ENCODE measurements around the gene GPR119. TPM values are rescaled to one million over a fixed set of nuclear protein-coding genes. Genes with fewer than 3 reads are reported as not detected.

The GPR119 gene
- total RNA-seq, 1 experiment from 2014 or later, result not detected

GRCh38 chrX:130386408-130386808 is 934 bp upstream of the GPR119 start (continued):
- no peak for TF ChIP-seq ZNF274 (IDR thresholded peaks at IDR 0.05; ENCODE audit: low read depth, low read length)
- no peak for TF ChIP-seq EZH2 (IDR thresholded peaks at IDR 0.05)
- no peak for TF ChIP-seq JUND (IDR thresholded peaks at IDR 0.05)
- no peak for TF ChIP-seq SRF (IDR thresholded peaks at IDR 0.05; ENCODE audit: low read depth)
- no peak for TF ChIP-seq ZFX (IDR thresholded peaks at IDR 0.05)
- TF ChIP-seq POLR2AphosphoS5 (IDR thresholded peaks at IDR 0.05; ENCODE audit: low read depth, low read length), result no peak
- TF ChIP-seq POLR2A (IDR thresholded peaks at IDR 0.05; ENCODE audit: borderline replicate concordance, extremely low read depth, insufficient read depth, insufficient read length), result no peak

DNA sequence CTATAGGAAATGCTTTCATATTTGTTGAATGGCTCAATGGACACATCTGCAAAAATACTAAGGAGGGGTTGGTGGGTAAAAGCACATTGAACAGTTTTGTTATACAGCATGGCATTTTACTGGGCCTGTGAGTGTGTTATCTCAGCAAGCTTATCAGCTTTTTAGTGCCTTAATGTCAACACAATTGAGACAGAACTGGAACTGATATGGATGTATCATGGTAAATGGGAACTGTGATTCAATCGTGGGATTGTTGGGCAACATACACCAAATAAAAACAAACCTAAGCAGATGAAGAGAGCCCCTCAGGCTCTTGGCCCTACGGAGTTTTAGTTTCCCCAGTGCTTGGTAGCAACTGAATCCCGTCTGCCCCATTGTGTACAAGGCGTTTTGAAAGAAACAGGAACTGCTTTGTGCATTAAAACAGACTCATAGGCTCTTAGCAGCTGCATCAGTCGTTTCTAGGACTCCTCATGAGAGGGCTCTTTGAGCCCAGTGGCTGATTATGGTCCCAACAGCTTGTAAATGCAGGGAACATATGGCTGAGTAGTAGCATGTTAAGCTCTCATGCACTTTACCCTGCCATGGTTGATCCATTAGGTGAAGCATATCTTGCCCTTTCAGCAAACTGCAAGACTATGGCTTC is 7.3 kb downstream of the GPR119 start:
- ATAC-seq (no peak), DNase-seq (ENCODE audit: low read depth, low spot score) (no peak)
- RAD21 ChIA-PET (ENCODE audit: low non-redundant PET in 1 of 2, low total read pairs in 2 of 2, uncharacterized antibody in 2 of 2, unreplicated experiment in 2 of 2), result no interaction called here
- Histone ChIP-seq H3K9me3 (ENCODE audit: control insufficient read depth in 1 of 2, insufficient read depth in 1 of 2, low read depth in 1 of 2, low read length in 2 of 2) (no peaks in the 10 kb centered on the region), H3K36me3 (ENCODE audit: control insufficient read depth in 1 of 2, insufficient read depth in 2 of 2, low read length in 2 of 2) (no peaks in the 10 kb centered on the region), H3K4me1 (ENCODE audit: control insufficient read depth in 1 of 2, insufficient read depth in 2 of 2, low read length in 2 of 2) (no peaks in the 10 kb centered on the region), H3K27me3 (ENCODE audit: insufficient read depth, low read length) (no peaks in the 10 kb centered on the region), H3K79me2 (ENCODE audit: insufficient read depth, low read length) (no peaks in the 10 kb centered on the region), H3K4me2 (ENCODE audit: low read length) (no peak overlapping the region), H3K27ac (ENCODE audit: low read depth, low read length) (no peak overlapping the region), H3K9me2 (ENCODE audit: insufficient read depth) (no peaks in the 10 kb centered on the region), H4K20me1 (ENCODE audit: insufficient read depth) (no peaks in the 10 kb centered on the region), H2AFZ (ENCODE audit: low read depth, low read length, poor library complexity, severe bottlenecking) (no peak overlapping the region), H3K9ac (ENCODE audit: low read length) (no peak overlapping the region), H3K4me3 (replicated peaks in 1 of 2; ENCODE audit: low read depth in 1 of 2, low read length in 2 of 2) (no peak overlapping the region)
- CTCF ChIA-PET, result no interaction called here
- POLR2A ChIA-PET, result no interaction called here
- intact Hi-C loops (cut with micrococcal nuclease), result no loop called here
- BruUV-seq (replicated peaks), result no TSS peak
- TF ChIP-seq RAD21 (IDR thresholded peaks at IDR 0.05; ENCODE audit: low read depth) (no peak), FOSL1 (IDR thresholded peaks at IDR 0.05; ENCODE audit: low read depth) (no peak), EZH2 (IDR thresholded peaks at IDR 0.05) (no peak), EGR1 (IDR thresholded peaks at IDR 0.05; ENCODE audit: low read depth) (no peak), JUND (IDR thresholded peaks at IDR 0.05) (no peak), POLR2A (IDR thresholded peaks at IDR 0.05; ENCODE audit: borderline replicate concordance, extremely low read depth, insufficient read depth, insufficient read length) (no peak), TCF7L2 (IDR thresholded peaks at IDR 0.05; ENCODE audit: borderline replicate concordance, extremely low read depth, insufficient read depth, insufficient read length) (no peak), POLR2AphosphoS5 (IDR thresholded peaks at IDR 0.05; ENCODE audit: low read depth, low read length) (no peak), ZNF274 (IDR thresholded peaks at IDR 0.05; ENCODE audit: low read depth, low read length) (no peak), ZFX (IDR thresholded peaks at IDR 0.05) (no peak), CEBPB (IDR thresholded peaks at IDR 0.05; ENCODE audit: low read depth) (no peak), SIN3A (IDR thresholded peaks at IDR 0.05; ENCODE audit: low read depth) (no peak), EZH2phosphoT487 (IDR thresholded peaks at IDR 0.05; ENCODE audit: borderline replicate concordance) (no peak), SRF (IDR thresholded peaks at IDR 0.05; ENCODE audit: low read depth) (no peak), ATF3 (IDR thresholded peaks at IDR 0.05) (no peak), SP1 (IDR thresholded peaks at IDR 0.05; ENCODE audit: low read depth) (no peak)
- TF ChIP-seq, protein P1, sequence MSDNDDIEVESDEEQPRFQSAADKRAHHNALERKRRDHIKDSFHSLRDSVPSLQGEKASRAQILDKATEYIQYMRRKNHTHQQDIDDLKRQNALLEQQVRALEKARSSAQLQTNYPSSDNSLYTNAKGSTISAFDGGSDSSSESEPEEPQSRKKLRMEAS (IDR thresholded peaks at IDR 0.05), result no peak
- TF ChIP-seq, protein P2, sequence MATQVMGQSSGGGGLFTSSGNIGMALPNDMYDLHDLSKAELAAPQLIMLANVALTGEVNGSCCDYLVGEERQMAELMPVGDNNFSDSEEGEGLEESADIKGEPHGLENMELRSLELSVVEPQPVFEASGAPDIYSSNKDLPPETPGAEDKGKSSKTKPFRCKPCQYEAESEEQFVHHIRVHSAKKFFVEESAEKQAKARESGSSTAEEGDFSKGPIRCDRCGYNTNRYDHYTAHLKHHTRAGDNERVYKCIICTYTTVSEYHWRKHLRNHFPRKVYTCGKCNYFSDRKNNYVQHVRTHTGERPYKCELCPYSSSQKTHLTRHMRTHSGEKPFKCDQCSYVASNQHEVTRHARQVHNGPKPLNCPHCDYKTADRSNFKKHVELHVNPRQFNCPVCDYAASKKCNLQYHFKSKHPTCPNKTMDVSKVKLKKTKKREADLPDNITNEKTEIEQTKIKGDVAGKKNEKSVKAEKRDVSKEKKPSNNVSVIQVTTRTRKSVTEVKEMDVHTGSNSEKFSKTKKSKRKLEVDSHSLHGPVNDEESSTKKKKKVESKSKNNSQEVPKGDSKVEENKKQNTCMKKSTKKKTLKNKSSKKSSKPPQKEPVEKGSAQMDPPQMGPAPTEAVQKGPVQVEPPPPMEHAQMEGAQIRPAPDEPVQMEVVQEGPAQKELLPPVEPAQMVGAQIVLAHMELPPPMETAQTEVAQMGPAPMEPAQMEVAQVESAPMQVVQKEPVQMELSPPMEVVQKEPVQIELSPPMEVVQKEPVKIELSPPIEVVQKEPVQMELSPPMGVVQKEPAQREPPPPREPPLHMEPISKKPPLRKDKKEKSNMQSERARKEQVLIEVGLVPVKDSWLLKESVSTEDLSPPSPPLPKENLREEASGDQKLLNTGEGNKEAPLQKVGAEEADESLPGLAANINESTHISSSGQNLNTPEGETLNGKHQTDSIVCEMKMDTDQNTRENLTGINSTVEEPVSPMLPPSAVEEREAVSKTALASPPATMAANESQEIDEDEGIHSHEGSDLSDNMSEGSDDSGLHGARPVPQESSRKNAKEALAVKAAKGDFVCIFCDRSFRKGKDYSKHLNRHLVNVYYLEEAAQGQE (IDR thresholded peaks at IDR 0.05; ENCODE audit: low read depth), result no peak
- TF ChIP-seq, protein P3, sequence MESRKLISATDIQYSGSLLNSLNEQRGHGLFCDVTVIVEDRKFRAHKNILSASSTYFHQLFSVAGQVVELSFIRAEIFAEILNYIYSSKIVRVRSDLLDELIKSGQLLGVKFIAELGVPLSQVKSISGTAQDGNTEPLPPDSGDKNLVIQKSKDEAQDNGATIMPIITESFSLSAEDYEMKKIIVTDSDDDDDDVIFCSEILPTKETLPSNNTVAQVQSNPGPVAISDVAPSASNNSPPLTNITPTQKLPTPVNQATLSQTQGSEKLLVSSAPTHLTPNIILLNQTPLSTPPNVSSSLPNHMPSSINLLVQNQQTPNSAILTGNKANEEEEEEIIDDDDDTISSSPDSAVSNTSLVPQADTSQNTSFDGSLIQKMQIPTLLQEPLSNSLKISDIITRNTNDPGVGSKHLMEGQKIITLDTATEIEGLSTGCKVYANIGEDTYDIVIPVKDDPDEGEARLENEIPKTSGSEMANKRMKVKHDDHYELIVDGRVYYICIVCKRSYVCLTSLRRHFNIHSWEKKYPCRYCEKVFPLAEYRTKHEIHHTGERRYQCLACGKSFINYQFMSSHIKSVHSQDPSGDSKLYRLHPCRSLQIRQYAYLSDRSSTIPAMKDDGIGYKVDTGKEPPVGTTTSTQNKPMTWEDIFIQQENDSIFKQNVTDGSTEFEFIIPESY (IDR thresholded peaks at IDR 0.05; ENCODE audit: extremely low read depth, insufficient replicate concordance, low read length), result no peak
